ENCODE data around the gene CACFD1. TPM values are rescaled to one million over a fixed set of nuclear protein-coding genes. Genes with fewer than 3 reads are reported as not detected.

CACFD1 gene
- total and polyA plus RNA-seq, 11 donors: 8.0 to 21.9 (median 11.6) TPM

DNA sequence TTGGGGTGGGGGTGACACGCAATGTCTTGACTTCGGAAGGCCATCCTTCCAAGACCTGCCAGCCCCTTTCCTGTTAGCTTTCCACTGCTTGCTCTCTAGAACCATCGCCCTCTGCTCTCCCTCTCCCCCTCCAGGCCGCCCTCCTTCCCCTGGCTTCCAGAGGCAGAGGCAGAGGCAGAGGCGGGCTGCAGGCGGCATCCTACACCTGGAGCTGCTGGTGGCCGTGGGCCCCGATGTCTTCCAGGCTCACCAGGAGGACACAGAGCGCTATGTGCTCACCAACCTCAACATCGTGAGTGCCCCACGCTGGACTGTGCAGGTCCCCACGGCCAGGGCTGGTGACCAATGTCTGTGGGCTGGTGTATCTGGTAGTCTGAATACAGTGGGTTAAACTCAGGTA is 35.6 kb upstream of the CACFD1 start:
- WGBS, 4 donors: 93 to 94% (median 93%) methylated on average over 12 of the region's 12 CpGs
- TF ChIP-seq CTCF (IDR thresholded peaks at IDR 0.05): no peak
- TF ChIP-seq POLR2A (IDR thresholded peaks at IDR 0.05): no peak

GRCh38 chr9:133425049-133425632 is 34.6 kb upstream of the CACFD1 start:
- TF ChIP-seq CTCF (IDR thresholded peaks at IDR 0.05) (no peak), POLR2A (IDR thresholded peaks at IDR 0.05) (no peak)
- Histone ChIP-seq H3K36me3 (no peaks in the 10 kb centered on the region), H3K4me1 (peaks cover 0 to 16% (median 0%) of the 10 kb centered on the region in 12 donors), H3K9me3 (no peaks in the 10 kb centered on the region), H3K27ac (no peak overlapping the region), H3K4me3 (no peak overlapping the region), H3K27me3 (peaks cover 0 to 42% (median 27%) of the 10 kb centered on the region in 9 donors)
- ATAC-seq (no peak), DNase-seq (no peak)
- WGBS, 4 donors: 88 to 93% (median 91%) methylated on average over 19 to 22 of the region's 22 CpGs
- intact Hi-C loops (cut with DNase I): no loop called here

More for the DNA sequence above, 35.6 kb upstream of the CACFD1 start:
- Histone ChIP-seq H3K4me3 (no peak overlapping the region), H3K9me3 (no peaks in the 10 kb centered on the region), H3K36me3 (no peaks in the 10 kb centered on the region), H3K4me1 (peaks cover 0 to 10% (median 0%) of the 10 kb centered on the region in 12 donors), H3K27me3 (peaks cover 0 to 37% (median 20%) of the 10 kb centered on the region in 9 donors), H3K27ac (no peak overlapping the region)
- no peak for ATAC-seq
- intact Hi-C loops (cut with DNase I): loop anchor here in 1 of 10 donors (5.0 kb wide), 1 partner anchor 63 kb away; no protein-coding TSS in a partner anchor
- DNase-seq: no peak

DNA sequence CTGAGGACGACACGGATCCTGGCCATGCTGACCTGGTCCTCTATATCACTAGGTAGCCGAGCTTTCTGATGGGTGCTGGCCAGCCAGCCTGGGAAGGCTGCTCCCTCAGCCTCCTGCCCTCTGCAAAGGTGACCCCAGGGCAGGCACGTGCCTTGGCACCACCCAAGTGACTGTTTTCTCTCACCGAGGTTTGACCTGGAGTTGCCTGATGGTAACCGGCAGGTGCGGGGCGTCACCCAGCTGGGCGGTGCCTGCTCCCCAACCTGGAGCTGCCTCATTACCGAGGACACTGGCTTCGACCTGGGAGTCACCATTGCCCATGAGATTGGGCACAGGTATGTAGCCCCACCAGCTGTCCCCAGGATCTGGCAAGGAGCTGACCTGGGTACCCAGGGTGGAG is 33.8 kb upstream of the CACFD1 start:
- Histone ChIP-seq H3K36me3 (no peaks in the 10 kb centered on the region), H3K4me1 (peaks cover 0 to 16% (median 0%) of the 10 kb centered on the region in 12 donors), H3K27ac (no peak overlapping the region), H3K9me3 (no peaks in the 10 kb centered on the region), H3K4me3 (no peak overlapping the region), H3K27me3 (peaks cover 0 to 42% (median 27%) of the 10 kb centered on the region in 9 donors)
- intact Hi-C loops (cut with DNase I): no loop called here
- no peak for TF ChIP-seq CTCF (IDR thresholded peaks at IDR 0.05)
- TF ChIP-seq POLR2A (IDR thresholded peaks at IDR 0.05): no peak
- WGBS, 4 donors: 88 to 92% (median 91%) methylated on average over 4 to 11 of the region's 11 CpGs
- no peak for DNase-seq
- no peak for ATAC-seq

GRCh38 chr9:133427658-133428348 is 32.0 kb upstream of the CACFD1 start:
- Histone ChIP-seq H3K27me3 (peaks cover 0 to 42% (median 27%) of the 10 kb centered on the region in 9 donors), H3K4me3 (peak overlapping the region in 1 of 12 donors; percentile 34), H3K9me3 (no peaks in the 10 kb centered on the region), H3K27ac (no peak overlapping the region), H3K36me3 (no peaks in the 10 kb centered on the region), H3K4me1 (peaks cover 0 to 16% (median 0%) of the 10 kb centered on the region in 12 donors)
- WGBS, 4 donors: 64 to 68% (median 65%) methylated on average over 10 of the region's 10 CpGs
- intact Hi-C loops (cut with DNase I): no loop called here
- no peak for DNase-seq
- no peak for TF ChIP-seq CTCF (IDR thresholded peaks at IDR 0.05)
- TF ChIP-seq POLR2A (IDR thresholded peaks at IDR 0.05): no peak
- no peak for ATAC-seq

All from heart left ventricle (tissue), 16 donors.